Mononuclear cell (primary cell): ENCODE data around the gene ESPNL. TPM values are rescaled to one million over a fixed set of nuclear protein-coding genes. Genes with fewer than 3 reads are reported as not detected.
A peak's percentile ranks its signal among the peaks of the same experiment; 100 is the strongest.
"Not testable (repeated sequence)": the region's sequence is repeated elsewhere in the genome, so short reads cannot be mapped to it uniquely, and the experiment has no call there.

Experiments used
- H3K27me3 ChIP-seq: 2 replicates; pipeline ENCODE4 v1.6.0; 2011; ENCODE audit warnings: low read length, control low read depth; ENCODE audit not compliant: insufficient read depth
- H3K4me1 ChIP-seq: 2 replicates; pipeline ENCODE4 v1.5.1; 2011; ENCODE audit warnings: mild to moderate bottlenecking, low read length, control low read depth; ENCODE audit not compliant: insufficient read depth
- H3K4me3 ChIP-seq: 2 replicates; pipeline ENCODE4 v1.5.1; 2011; ENCODE audit warnings: mild to moderate bottlenecking, low read length, moderate library complexity
- H3K9me3 ChIP-seq: 2 replicates; pipeline ENCODE4 v1.5.1; 2011; ENCODE audit warnings: low read depth, mild to moderate bottlenecking, control low read depth, low read length
- total RNA-seq: library from RNA; depleted of rRNA; stranded (reverse); fragments of >200 nt; gene quantifications from one replicate; pipeline ENCODE4 v1.2.3, GENCODE V29; 2012

The ESPNL gene
- 0.10 TPM for total RNA-seq

DNA sequence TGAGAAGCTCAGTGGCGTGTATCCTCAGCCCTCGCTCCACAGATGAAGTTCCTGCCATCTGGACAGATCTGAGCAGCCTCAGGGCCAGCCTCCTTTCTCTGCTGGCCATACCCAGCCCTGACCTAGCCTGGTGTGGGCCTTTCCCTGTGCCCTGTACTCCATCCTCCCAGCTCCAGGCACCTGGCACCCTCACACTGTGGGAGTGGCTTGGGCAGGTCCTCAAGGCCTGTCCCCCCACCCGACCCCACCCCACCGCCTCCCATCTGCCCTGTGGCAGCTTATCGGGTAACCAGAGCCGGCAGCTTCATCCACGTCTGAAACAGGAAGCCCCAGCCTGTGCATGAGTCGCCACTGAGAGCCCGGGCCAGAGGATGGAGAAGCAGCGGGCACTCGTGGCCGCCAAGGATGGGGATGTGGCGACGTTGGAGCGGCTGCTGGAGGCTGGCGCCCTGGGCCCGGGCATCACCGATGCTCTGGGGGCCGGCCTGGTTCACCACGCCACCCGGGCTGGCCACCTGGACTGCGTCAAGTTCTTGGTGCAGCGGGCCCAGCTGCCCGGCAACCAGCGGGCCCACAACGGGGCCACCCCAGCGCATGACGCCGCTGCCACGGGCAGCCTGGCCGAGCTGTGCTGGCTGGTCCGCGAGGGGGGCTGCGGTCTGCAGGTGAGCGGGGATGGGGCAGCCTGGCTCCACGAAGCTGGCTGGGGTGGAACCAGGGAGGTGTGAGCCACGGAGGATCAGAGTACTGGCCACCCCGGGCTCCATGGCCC lies at the start of gene ESPNL:
ESPNL (plus strand) TSS at position 292 of the 772 bp plus-strand sequence; CDS start at position 372, 80 bp downstream.
- H3K4me1 ChIP-seq = peaks cover 13% of the 10 kb centered on the region

GRCh38 chr2:238053191-238053776 lies 46.9 kb upstream of the ESPNL start:
- no peaks in the 10 kb centered on the region for H3K9me3 ChIP-seq
- no peak overlapping the region for H3K4me3 ChIP-seq
- peaks cover 10% of the 10 kb centered on the region for H3K27me3 ChIP-seq
- no peaks in the 10 kb centered on the region for H3K4me1 ChIP-seq

More for the DNA sequence above, at the start of gene ESPNL:
- Histone ChIP-seq H3K4me3 (no peak within 1 kb of the TSS), H3K27me3 (no peaks in the 10 kb centered on the region), H3K9me3 (no peaks in the 10 kb centered on the region)

GRCh38 chr2:238055841-238056240 lies 44.3 kb upstream of the ESPNL start:
- peaks cover 10% of the 10 kb centered on the region for H3K27me3 ChIP-seq
- H3K4me1 ChIP-seq = peaks cover 8% of the 10 kb centered on the region
- H3K9me3 ChIP-seq = no peaks in the 10 kb centered on the region
- H3K4me3 ChIP-seq = no peak overlapping the region

- not testable (repeated sequence) for H3K4me3 ChIP-seq, H3K27me3 ChIP-seq, H3K9me3 ChIP-seq
- peaks cover 19% of the 10 kb centered on the region for H3K4me1 ChIP-seq
These were observed 42.2 kb upstream of the ESPNL start for GRCh38 chr2:238057696-238058575.

GRCh38 chr2:238059505-238059904 lies 40.6 kb upstream of the ESPNL start:
- peaks cover 10% of the 10 kb centered on the region for H3K27me3 ChIP-seq
- H3K4me1 ChIP-seq = peaks cover 19% of the 10 kb centered on the region
- H3K4me3 ChIP-seq = no peak overlapping the region
- no peaks in the 10 kb centered on the region for H3K9me3 ChIP-seq

- peaks cover 19% of the 10 kb centered on the region for H3K4me1 ChIP-seq
- H3K27me3 ChIP-seq = peaks cover 10% of the 10 kb centered on the region
- peak overlapping the region; percentile 77 for H3K4me3 ChIP-seq
- H3K9me3 ChIP-seq = no peaks in the 10 kb centered on the region
These were observed 40.0 kb upstream of the ESPNL start for GRCh38 chr2:238060096-238060541.

DNA sequence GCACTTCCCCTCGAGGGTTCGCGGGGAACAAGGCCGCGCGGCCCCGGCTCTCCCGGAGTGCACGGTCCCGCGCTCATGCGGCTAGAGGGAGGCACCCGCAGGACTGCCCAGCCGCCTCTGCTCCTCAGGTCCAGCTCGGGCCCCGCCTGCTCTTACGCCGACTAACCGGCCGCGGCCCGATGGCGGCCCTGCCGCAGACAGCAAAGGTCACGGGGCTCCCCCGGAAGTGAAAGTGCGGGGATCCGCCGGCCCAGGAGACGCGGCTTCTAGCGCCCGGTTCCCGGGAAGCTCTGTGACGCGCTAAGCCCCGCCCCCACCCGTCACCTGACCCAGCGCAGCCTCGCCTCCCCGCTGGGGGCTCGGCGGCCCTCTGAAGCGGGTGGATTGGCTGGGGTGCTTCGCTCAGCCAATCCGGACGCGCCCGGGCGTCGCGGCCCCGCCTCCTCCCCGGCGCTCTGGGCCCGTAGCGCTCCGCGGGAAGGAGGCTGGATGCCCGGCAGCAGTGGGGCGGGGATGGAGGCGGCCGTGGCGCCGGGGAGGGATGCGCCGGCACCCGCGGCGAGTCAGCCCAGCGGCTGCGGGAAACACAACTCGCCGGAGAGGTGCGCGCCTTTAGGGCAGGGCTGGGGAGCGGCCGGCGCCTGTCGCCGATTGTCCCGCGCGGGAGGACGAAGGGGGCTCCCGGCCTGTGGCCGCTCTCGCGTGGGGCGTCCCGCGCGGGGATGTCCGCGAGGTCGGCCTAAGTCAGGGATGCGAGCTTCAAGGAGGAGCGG lies 39.4 kb upstream of the ESPNL start, which contains the start of gene SCLY:
SCLY (plus strand) TSS at position 460 of the 773 bp plus-strand sequence; CDS start at position 514, 54 bp downstream.
- no peaks in the 10 kb centered on the region for H3K9me3 ChIP-seq
- peaks cover 7% of the 10 kb centered on the region for H3K27me3 ChIP-seq
- H3K4me3 ChIP-seq = peak within 1 kb of the TSS; percentile 77
- peaks cover 19% of the 10 kb centered on the region for H3K4me1 ChIP-seq

- Histone ChIP-seq H3K4me3 (peak overlapping the region; percentile 77), H3K4me1 (peaks cover 19% of the 10 kb centered on the region), H3K9me3 (no peaks in the 10 kb centered on the region), H3K27me3 (no peaks in the 10 kb centered on the region)
These were observed 38.6 kb upstream of the ESPNL start for GRCh38 chr2:238061315-238062202.

DNA sequence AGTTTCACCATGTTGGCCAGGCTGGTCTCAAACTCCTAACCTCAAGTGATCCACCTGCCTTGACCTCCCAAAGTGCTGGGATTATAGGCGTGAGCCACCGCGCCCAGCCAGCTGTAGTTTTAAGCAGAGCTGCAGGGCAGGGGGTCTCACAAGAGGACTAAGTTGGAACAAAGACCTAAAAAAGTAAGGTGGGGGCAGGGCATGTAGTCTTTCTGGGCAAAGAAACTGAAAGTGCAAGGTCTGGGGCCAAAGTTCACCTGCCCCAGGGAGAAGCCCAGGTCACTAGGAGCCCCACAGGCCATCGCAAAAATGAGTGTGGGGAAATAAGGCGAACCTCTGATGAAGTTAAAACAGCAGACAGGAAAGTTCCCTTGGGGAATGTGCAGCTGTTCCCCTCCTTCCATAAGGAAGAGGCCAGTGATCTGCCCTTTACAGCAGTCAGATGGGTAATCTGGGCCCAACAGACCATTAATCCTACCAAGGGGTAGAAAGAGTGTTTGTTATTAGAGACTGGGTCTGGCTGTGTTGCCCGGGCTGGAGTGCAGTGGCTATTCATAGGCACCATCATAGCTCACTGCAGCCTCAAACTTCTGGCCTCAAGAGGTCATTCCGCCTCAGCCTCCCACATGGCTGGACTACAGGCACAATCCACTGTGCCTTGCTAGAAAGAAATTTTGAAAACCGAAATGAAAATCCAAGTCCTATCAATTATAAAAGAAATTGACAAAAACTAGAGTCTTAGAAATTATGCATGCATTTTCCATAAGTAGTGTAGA lies 36.5 kb upstream of the ESPNL start:
- Histone ChIP-seq H3K9me3 (no peaks in the 10 kb centered on the region), H3K27me3 (no peaks in the 10 kb centered on the region), H3K4me1 (peaks cover 19% of the 10 kb centered on the region), H3K4me3 (no peak overlapping the region)

DNA sequence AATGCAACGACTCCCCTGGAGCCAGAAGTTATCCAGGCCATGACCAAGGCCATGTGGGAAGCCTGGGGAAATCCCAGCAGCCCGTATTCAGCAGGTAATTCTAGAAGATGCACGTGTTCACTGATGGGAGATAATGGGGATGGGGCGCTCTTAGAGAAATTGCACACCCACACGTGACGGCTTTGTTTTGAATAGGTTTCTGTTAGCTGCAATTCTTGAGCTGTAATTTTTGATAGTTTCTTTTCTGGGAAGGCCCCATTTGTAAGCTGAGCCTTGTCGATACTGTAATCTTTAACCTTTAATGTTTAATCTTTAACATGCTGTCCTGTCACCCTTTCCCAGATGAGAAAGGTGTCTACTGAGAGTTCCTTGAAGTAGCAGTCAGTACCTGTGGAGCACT lies 35.8 kb upstream of the ESPNL start:
- no peaks in the 10 kb centered on the region for H3K27me3 ChIP-seq
- peaks cover 23% of the 10 kb centered on the region for H3K4me1 ChIP-seq
- no peaks in the 10 kb centered on the region for H3K9me3 ChIP-seq
- no peak overlapping the region for H3K4me3 ChIP-seq

- no peaks in the 10 kb centered on the region for H3K27me3 ChIP-seq
- H3K4me1 ChIP-seq = peaks cover 22% of the 10 kb centered on the region
- no peak overlapping the region for H3K4me3 ChIP-seq
- no peaks in the 10 kb centered on the region for H3K9me3 ChIP-seq
These were observed 34.9 kb upstream of the ESPNL start for GRCh38 chr2:238065071-238065846.

- Histone ChIP-seq H3K27me3 (no peaks in the 10 kb centered on the region), H3K4me1 (peaks cover 19% of the 10 kb centered on the region), H3K4me3 (no peak overlapping the region), H3K9me3 (no peaks in the 10 kb centered on the region)
These were observed 33.9 kb upstream of the ESPNL start for GRCh38 chr2:238066218-238066617.
